HG03520 (cell line): ENCODE data around the gene TSPAN18.

ENCODE experiments used
- ATAC-seq: cut with Tn5 transposase; IDR thresholded peaks from one replicate; pipeline ENCODE4 v1.9.1; 2021; ENCODE audit warnings: mild to moderate bottlenecking, moderate library complexity; ENCODE audit not compliant: unreplicated experiment

TSPAN18 gene

GRCh38 chr11:44840085-44840478 is 113.3 kb downstream of the TSPAN18 start:
- no peak for ATAC-seq

- no peak for ATAC-seq
Measured at GRCh38 chr11:44840521-44841251, 113.9 kb downstream of the TSPAN18 start.

DNA sequence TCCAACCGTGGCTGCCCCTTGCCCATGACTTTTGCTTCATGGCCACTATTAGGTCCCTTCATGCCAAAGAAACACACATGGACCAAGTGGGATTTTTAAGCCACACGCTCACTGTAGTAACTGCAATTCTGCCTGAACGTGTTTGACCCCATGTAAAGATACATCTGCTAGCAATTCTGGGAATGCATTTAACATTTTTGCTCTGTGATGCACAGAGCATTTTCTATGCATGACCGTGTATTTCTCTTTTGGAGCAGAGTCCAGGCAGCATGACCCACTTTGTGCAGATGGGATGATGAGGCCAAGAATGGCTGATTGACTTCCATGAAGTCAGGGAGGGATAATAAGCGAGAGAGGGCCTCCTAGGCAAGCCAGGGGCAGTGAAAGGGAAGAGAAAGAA is 115.5 kb downstream of the TSPAN18 start:
- ATAC-seq = no peak

DNA sequence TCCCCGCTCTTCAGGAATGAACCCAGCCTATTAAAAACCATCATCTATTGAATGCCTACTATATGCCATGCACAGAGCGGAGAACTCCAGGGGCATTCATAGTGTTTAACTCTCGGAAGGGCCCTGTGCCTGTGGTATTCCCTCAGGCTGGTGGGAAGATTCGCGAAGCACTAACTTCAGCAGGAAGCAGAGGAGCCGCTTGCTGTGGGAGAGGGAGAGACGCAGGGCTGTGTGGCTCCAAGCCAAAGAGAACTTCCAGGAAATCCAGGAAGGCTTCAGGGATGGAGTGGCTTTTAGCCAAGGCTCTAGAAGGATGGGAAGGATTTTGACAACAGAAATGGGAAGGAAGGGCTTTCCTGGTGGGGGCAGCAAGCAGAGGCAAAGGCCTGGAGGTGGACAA is 120.1 kb downstream of the TSPAN18 start:
- ATAC-seq = no peak

GRCh38 chr11:44847316-44847715 is 120.6 kb downstream of the TSPAN18 start:
- no peak for ATAC-seq

- ATAC-seq = no peak
Measured at GRCh38 chr11:44848203-44848962, 121.6 kb downstream of the TSPAN18 start.

- no peak for ATAC-seq
Measured at GRCh38 chr11:44848963-44849350, 122.2 kb downstream of the TSPAN18 start.

- ATAC-seq = no peak
Measured at GRCh38 chr11:44849424-44849823, 122.7 kb downstream of the TSPAN18 start.

- no peak for ATAC-seq
Measured at GRCh38 chr11:44849922-44850321, 123.2 kb downstream of the TSPAN18 start.

DNA sequence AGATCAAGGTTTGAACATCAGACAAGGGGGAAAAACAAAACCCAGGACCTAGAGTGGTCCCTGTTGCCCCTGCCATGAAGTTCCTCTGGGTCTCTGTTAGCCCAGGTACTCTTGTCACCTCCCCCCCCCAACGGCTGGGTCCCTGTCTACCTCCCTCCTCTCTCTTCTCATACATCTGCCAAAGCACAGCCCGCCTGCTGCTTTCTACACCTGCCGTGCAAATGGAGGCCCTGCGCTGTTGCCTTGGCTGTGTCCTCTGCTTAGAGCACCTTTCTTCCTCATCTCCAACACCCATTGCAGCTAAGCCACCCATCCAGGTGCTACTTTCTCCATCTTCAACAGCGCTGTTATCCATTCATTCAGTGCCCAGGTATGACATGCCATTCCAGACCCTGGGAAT is 124.7 kb downstream of the TSPAN18 start:
- ATAC-seq = no peak

- no peak for ATAC-seq
Measured at GRCh38 chr11:44852159-44852747, 125.5 kb downstream of the TSPAN18 start.

DNA sequence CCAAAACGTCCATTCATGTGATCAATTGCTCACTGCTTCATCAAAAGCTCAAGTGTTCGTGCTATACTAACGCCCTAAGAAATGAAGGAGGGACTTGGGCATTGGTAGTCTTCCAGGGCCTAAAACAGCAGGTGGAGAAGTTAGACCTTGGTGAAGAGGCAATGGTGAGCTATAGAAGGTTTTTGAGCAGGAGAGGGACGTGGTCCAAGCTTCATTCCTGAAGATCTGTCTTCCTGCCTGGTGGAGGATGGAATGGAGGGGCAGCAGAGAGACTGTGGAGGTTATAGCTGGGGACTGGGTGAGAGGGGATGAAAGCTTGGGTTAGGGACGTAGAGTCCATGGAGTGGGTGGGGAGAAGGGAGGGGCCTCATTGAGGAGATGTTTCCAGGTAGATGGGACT is 126.2 kb downstream of the TSPAN18 start:
- ATAC-seq = no peak

DNA sequence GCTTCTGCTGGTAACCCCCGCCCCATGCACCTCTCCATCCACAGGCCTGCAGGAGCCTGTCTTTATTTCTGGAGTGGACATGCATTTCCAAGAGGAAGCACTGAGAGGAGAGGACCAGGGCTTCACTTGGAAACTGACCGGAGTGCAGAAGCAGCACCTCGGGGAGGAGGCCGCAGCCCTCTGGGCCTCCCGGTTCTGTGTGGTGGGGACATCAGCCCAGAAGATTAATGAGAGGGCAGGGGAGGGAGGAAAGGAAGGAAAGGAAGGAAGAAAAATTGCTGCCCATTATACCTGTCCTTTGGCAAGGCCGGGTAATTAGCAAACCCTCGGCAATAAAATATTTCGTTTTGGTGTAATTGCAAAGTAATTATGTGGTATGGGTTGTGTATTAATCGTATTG is 126.9 kb downstream of the TSPAN18 start:
- no peak for ATAC-seq

DNA sequence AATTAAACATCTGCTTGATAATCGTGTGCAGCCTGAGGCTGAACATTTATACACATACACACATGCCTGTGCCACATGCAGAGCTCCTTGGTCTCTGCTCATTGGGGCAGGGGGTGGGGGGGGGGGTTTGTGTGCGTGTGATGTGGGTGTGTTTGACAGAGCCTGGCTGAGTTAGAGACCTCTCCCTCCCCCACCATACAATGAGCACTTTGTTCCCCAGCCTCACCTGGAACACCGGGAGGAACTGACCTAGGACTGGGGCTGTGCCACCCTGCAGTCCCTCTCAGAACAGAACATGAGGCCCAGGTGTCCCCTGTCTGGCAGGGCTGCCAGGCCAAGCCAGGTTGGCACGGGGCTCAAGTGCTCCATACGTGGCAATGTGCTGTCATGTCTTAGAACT is 127.3 kb downstream of the TSPAN18 start:
- no peak for ATAC-seq

DNA sequence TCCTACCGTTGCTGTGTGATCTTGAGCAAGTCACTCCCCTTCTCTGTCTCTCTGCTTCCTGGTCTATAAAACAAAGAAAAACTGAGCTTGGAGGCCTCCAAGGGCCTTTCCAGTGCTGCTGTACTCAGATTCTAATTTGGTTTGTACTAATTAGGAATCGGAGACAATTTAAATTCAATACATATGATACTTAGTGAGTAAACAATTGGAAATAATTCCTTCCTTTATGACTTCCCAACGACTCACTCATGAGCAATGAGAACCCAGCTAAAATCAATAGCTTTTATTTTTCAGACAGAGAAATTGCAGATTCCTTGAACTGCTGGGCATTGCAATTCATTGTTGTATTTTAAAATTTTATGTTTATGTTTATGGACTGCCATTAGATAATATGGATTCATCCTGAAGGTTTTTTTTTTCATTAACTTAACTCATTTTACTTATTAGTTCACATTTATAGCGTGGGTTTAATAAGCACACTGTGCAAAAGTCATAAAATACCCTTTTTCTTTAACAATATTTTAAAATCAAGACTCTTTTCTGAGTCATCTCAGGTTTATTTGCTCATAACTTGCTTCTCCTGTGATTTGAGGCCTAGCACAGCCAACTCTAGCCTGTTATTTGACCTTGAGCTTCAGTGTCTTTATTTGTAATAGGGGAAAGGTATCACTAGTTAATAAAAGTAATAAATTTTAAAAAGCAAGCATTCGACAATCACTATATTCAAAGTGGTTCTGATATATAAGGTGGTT is 128.2 kb downstream of the TSPAN18 start:
- ATAC-seq = no peak

GRCh38 chr11:44855493-44855849 is 128.7 kb downstream of the TSPAN18 start:
- ATAC-seq = no peak

DNA sequence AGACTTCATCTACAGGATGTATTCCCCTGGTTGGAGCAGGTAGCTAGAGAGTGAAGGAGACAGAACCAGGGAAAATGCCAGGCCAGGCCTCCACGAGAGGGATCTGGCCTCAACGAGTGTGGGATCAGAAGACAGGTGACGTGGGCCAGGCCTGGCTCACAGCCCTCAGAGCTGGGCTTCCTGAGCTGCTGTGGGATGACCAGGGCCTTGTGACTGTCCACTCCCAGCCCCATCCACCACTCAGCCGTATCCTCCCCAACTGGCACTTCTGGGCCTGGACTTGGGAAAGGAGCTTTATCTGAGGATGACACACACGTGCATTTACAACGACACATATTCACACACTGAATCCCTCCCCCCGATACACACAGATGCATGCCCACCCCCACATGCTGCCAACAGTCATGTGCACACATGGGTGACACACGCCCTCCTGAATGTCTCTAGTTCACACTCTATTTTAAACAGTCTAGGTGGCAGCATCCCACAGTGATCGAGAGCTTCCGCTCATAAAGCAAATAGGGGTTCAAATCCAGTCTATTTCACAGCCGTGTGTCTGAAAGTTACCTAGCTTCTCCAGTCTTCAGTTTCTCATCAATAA is 130.8 kb downstream of the TSPAN18 start:
- no peak for ATAC-seq

- ATAC-seq = no peak
Measured at GRCh38 chr11:44858796-44859527, 132.2 kb downstream of the TSPAN18 start.

DNA sequence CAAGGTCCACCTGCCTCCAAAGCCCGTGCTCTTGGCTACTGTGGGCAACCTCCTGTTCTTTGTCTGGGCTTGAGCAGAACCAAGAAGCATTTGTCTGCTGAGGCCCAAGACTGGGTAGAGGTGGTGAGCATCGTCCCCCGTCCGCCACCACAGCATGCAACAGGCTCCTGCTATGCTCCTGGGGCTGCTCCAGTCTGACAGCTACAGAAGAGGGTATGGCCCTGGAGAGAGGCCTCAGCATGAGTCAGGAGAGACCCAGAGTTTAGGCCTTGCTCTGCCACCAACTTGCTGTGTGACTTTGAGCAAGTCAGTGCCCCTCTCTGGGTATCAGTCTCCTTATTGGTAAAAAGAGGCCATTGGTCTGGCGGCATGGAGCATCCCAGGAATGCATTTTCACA is 132.8 kb downstream of the TSPAN18 start:
- ATAC-seq = no peak

- ATAC-seq = no peak
Measured at GRCh38 chr11:44860346-44860745, 133.6 kb downstream of the TSPAN18 start.
